Colonic mucosa (tissue), 4 donors: Measurements from ENCODE around the gene ZNF792. TPM values are rescaled to one million over a fixed set of nuclear protein-coding genes. Genes with fewer than 3 reads are reported as not detected.
A peak's percentile ranks its signal among the peaks of the same experiment; 100 is the strongest.

Source experiments
- DNase-seq: peaks from one replicate; pipeline ENCODE4 v3.0.0-alpha.2; 2020
- H3K27ac ChIP-seq: fragments of 200-600 bp; one replicate; pipeline ENCODE4 v1.8.0; 2021
- H3K27me3 ChIP-seq: fragments of 200-600 bp; one replicate; pipeline ENCODE4 v1.8.0; 2021
- H3K36me3 ChIP-seq: fragments of 200-600 bp; one replicate; pipeline ENCODE4 v1.8.0; 2021
- H3K4me1 ChIP-seq: fragments of 200-600 bp; one replicate; pipeline ENCODE4 v1.8.0; 2021; ENCODE audit warnings: mild to moderate bottlenecking
- H3K4me3 ChIP-seq: fragments of 200-600 bp; one replicate; pipeline ENCODE4 v1.8.0; 2021
- H3K9ac ChIP-seq, 2 donors: one replicate each; pipeline ENCODE4 v1.7.0; 2013; ENCODE audit warnings: control low read depth in 2 of 2, low read depth in 2 of 2, low read length in 2 of 2
- H3K9me3 ChIP-seq: fragments of 200-600 bp; one replicate; pipeline ENCODE4 v1.8.0; 2021
- CTCF ChIP-seq: fragments of 200-600 bp; IDR thresholded peaks from one replicate; pipeline ENCODE4 v1.8.0; 2022; ENCODE audit warnings: antibody characterized with exemption, mild to moderate bottlenecking
- intact Hi-C: fragments of 100-400 bp; cut with DNase I; formaldehyde crosslinking; loops from one replicate; pipeline ENCODE4 v1.14.1; 2022
- total RNA-seq, 2 donors: library from RNA; stranded (reverse); fragmentation: NEBNext Ultra II Directional in 1 of 2; extraction: Animal tissue kit (Norgen Biotek cat#: 25700) in 1 of 2; gene quantifications; one replicate each; pipeline ENCODE4 v1.2.1, GENCODE V29; 2021
- donor health status: healthy.
- donor health status: DM: no; HTN: no; CAD: no.
- donor health status: DM: no; HTN: no; CAD: no.

Gene ZNF792
- total RNA-seq, 2 donors from 2014 or later = 6.7 to 8.1 TPM

DNA sequence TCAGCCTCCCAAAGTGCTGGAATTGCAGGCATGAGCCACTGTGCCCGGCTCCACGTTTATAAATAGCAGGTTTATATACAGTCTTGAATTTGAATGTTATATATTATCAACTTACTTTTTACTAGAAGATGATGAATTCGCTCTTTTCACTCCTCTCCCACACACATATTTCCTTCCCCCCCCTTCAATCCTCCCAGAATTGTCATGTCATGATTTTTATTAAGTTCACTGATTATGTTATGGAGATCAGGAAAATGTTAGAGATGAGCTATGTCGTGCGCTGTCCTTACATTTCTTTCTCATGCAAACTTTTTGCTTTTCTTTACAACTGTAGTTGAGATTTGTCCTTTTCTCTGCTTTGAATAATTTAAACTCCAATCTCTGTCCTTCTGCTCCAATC is 18.2 kb upstream of the ZNF792 start:
- no peaks in the 10 kb centered on the region for H3K27me3 ChIP-seq
- intact Hi-C loops = no loop called here
- no peak for TF ChIP-seq CTCF
- no peak for DNase-seq
- no peak overlapping the region for H3K9ac ChIP-seq
- no peaks in the 10 kb centered on the region for H3K4me1 ChIP-seq
- no peaks in the 10 kb centered on the region for H3K36me3 ChIP-seq
- no peaks in the 10 kb centered on the region for H3K9me3 ChIP-seq
- no peak overlapping the region for H3K27ac ChIP-seq
- H3K4me3 ChIP-seq = no peak overlapping the region

DNA sequence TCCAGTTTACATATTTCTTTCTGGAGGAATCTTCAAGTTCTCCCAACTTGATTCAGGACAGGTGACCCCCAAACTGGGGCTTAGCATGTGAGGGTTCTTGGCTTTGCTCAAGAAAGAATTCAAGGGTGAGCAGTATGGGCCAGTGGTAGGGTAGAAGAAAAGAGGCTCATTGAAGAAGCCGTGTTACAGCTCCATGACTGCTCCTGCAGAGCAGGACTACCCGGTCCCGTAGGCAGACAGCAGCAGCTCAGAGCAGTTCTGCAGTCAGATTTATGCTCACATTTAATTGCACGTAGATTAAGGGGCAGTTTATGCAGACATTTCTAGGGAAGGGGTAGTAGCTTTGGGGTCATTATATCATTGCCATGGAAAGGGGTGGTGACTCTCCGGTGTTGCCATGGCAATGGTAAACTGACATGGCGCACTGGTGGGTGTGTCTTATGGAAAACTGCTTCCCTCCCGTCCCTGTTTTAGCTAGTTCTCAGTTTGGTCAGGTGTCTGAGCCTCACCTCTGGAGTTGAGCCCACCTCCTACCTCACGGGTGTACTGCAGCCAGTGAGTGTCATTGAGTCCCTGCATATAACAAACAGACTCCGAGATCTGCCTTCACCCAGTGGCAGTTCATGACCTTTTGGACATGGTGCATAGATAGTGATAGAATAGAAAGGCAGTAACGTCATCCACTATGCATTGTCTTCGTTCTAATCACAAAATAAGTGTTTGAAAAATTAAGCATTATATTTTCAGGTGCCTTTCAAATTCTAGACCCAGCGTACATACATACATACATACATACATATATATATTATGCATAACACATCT is 16.0 kb upstream of the ZNF792 start:
- Histone ChIP-seq H3K9me3 (no peaks in the 10 kb centered on the region), H3K36me3 (no peaks in the 10 kb centered on the region), H3K4me1 (no peaks in the 10 kb centered on the region), H3K27ac (no peak overlapping the region), H3K4me3 (no peak overlapping the region), H3K27me3 (no peaks in the 10 kb centered on the region), H3K9ac (no peak overlapping the region)
- intact Hi-C loops = no loop called here
- DNase-seq = no peak
- no peak for TF ChIP-seq CTCF

DNA sequence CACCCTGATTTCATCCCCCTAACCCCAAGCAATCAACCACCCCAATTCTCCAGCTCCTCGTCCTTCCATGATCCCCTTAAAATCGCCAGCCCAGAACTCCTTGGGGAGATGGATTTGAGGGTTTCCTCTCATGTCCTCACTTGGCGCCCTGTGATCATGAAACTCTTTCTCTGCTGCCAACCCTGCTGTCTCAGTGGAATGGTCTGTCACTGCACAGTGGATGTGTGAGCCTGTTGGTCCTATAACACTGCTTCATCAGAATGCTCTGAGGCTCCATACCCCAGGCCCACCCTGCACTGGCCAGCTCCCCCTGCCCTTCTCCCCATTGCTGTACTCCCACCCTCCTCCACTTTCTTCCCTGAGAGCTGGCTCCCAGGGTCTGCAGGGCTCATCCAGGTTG is 12.6 kb upstream of the ZNF792 start:
- no peak for DNase-seq
- H3K27me3 ChIP-seq = no peaks in the 10 kb centered on the region
- no peaks in the 10 kb centered on the region for H3K4me1 ChIP-seq
- no peak overlapping the region for H3K9ac ChIP-seq
- no peak overlapping the region for H3K4me3 ChIP-seq
- no peak for TF ChIP-seq CTCF
- no peaks in the 10 kb centered on the region for H3K9me3 ChIP-seq
- H3K27ac ChIP-seq = no peak overlapping the region
- intact Hi-C loops = no loop called here
- H3K36me3 ChIP-seq = no peaks in the 10 kb centered on the region

DNA sequence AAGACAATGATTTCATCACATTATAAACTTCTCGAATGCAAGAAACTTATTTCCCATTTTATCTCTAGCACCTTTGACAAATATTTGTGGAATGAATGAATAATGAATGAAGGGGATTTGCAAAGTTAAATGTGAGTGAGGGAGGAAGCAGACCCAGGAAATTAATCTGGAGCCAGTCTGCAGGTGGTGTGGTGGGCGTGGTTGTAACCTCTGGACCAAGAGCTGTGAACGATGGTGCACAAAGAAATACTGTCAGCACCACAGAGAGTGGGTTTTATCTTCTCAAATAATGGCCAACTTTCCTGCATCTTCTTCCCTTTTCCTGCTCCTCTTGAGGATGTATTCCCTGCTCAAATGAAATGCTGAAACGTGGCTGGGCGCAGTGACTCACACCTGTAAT is 11.0 kb upstream of the ZNF792 start:
- Histone ChIP-seq H3K9ac (no peak overlapping the region), H3K27me3 (no peaks in the 10 kb centered on the region), H3K4me1 (no peaks in the 10 kb centered on the region), H3K4me3 (no peak overlapping the region), H3K27ac (no peak overlapping the region), H3K36me3 (no peaks in the 10 kb centered on the region), H3K9me3 (no peaks in the 10 kb centered on the region)
- DNase-seq = peak; percentile 60
- TF ChIP-seq CTCF = no peak
- intact Hi-C loops = no loop called here

DNA sequence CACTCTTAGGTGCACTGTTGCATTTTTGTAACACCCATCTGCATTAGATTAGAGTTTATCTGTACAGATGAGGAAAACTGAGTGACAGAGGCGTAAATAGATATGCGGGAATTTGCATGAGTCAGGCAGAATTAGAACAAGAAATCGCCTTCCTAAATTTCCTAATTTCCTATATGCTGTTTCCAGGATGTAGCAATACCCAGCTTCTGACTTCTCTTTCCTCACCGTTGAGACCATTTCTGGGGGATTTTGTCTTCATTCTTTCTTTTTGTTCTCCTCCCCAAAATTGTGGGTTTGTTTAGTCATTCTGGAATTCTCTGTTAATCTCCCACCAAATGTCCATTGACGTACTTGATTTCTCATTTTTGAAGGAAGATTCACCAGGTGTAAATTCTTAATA is 10.6 kb upstream of the ZNF792 start:
- no peak overlapping the region for H3K27ac ChIP-seq
- H3K9me3 ChIP-seq = no peaks in the 10 kb centered on the region
- H3K4me1 ChIP-seq = no peaks in the 10 kb centered on the region
- intact Hi-C loops = no loop called here
- no peaks in the 10 kb centered on the region for H3K27me3 ChIP-seq
- no peaks in the 10 kb centered on the region for H3K36me3 ChIP-seq
- H3K4me3 ChIP-seq = no peak overlapping the region
- H3K9ac ChIP-seq = no peak overlapping the region
- DNase-seq = no peak
- TF ChIP-seq CTCF = no peak
